MM.1S (cell line): ENCODE measurements around the gene C17orf107.

Source experiments
- CTCF ChIP-seq: fragments of 300-600 bp; sonication (generic); IDR thresholded peaks from 2 replicates; pipeline ENCODE4 v1.5.1; 2016; ENCODE audit warnings: antibody characterized with exemption, low read length, mixed read lengths
- EZH2 ChIP-seq: fragments of 300-600 bp; sonication (generic); optimal IDR thresholded peaks from 2 replicates; pipeline ENCODE3; 2017; ENCODE audit warnings: low read depth, mild to moderate bottlenecking, antibody characterized with exemption, low read length, mixed read lengths

GRCh38 chr17:4945176-4945943, 46.0 kb downstream of the C17orf107 start:
- no peak for TF ChIP-seq CTCF
- no peak for TF ChIP-seq EZH2
